Measurements from ENCODE around the gene ZC3H6.

ZC3H6 gene

GRCh38 chr2:112305132-112305531 is 29.7 kb downstream of the ZC3H6 start:
- TF ChIP-seq, protein P1, sequence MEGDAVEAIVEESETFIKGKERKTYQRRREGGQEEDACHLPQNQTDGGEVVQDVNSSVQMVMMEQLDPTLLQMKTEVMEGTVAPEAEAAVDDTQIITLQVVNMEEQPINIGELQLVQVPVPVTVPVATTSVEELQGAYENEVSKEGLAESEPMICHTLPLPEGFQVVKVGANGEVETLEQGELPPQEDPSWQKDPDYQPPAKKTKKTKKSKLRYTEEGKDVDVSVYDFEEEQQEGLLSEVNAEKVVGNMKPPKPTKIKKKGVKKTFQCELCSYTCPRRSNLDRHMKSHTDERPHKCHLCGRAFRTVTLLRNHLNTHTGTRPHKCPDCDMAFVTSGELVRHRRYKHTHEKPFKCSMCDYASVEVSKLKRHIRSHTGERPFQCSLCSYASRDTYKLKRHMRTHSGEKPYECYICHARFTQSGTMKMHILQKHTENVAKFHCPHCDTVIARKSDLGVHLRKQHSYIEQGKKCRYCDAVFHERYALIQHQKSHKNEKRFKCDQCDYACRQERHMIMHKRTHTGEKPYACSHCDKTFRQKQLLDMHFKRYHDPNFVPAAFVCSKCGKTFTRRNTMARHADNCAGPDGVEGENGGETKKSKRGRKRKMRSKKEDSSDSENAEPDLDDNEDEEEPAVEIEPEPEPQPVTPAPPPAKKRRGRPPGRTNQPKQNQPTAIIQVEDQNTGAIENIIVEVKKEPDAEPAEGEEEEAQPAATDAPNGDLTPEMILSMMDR (IDR thresholded peaks at IDR 0.05), result no peak
- DNase-seq (ENCODE audit: low spot score), result no peak
- Histone ChIP-seq H3K27ac (peak overlapping the region; percentile 65 to 80), H3K4me3 (no peak overlapping the region)

DNA sequence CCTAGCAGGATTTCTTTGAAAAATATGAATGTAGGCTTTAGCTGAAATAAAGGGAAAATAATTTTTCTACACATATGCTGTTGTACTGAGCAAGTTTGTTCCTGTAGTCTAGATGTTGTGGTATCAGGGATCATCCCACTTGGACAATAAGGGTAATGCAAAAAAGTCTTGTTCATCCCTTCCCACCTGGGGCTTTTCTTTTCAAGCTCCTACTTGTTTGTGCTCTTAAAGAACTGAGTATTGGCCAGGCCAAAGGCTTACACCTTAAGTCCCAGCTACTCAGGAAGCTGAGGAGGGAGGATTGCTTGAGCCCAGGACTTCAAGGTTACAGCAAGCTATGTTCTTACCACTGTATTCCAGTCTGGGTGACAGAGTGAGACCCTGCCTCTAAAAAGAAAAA is 35.5 kb downstream of the ZC3H6 start:
- TF ChIP-seq, protein P1 (IDR thresholded peaks at IDR 0.05), result no peak
- no peak overlapping the region for H3K4me3 ChIP-seq
- no peak for DNase-seq (ENCODE audit: low spot score)
- no peak overlapping the region for H3K27ac ChIP-seq

DNA sequence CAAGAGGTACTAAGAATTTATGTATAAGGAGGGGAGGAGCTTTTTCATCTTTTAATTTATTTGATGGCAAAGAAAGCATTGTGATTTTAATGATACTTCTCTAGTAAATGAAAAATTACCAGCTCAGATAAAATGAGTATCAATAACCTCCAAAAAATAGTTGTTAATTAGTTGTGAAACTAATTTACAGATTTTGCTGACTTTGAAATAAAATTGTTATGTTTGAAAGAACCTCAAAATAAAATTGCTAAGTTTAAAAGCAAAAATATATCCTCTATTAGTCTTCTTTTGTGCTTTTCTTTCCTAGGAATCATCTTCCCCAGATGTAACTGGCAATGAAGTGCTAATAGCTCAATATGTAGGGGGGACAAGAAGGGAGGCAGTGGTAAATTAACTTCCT is 36.5 kb downstream of the ZC3H6 start:
- no peak overlapping the region for H3K4me3 ChIP-seq
- TF ChIP-seq, protein P1 (IDR thresholded peaks at IDR 0.05), result no peak
- DNase-seq (ENCODE audit: low spot score), result no peak
- no peak overlapping the region for H3K27ac ChIP-seq

- Histone ChIP-seq H3K27ac (no peak overlapping the region), H3K4me3 (no peak overlapping the region)
- no peak for DNase-seq (ENCODE audit: low spot score)
- TF ChIP-seq, protein P1 (IDR thresholded peaks at IDR 0.05), result no peak
Observed at GRCh38 chr2:112312821-112313220, 37.4 kb downstream of the ZC3H6 start.

DNA sequence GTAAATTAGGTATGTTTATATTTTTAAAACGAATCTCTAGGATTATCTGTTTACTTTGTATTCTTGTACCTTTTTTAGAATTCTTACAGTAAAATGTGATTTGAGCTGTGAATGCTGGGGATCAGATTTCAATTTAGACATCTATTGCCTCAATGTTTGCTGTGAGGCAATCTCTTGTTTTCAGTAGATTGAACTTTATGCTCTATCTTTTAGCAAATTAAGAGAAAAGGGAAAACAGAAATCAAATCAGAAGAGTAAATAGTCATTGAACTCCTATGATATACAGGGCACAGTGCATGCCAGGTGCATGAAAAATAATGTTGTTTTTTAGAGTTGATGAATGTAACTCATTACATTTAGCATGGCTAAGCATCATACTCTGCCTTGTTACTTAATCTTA is 39.5 kb downstream of the ZC3H6 start:
- Histone ChIP-seq H3K27ac (no peak overlapping the region), H3K4me3 (no peak overlapping the region)
- TF ChIP-seq, protein P1 (IDR thresholded peaks at IDR 0.05), result no peak
- DNase-seq (ENCODE audit: low spot score), result no peak

GRCh38 chr2:112317303-112318158 is 42.1 kb downstream of the ZC3H6 start:
- TF ChIP-seq, protein P1 (IDR thresholded peaks at IDR 0.05), result no peak
- Histone ChIP-seq H3K4me3 (no peak overlapping the region), H3K27ac (peak overlapping the region in 1 of 2 donors; percentile 42)
- DNase-seq (ENCODE audit: low spot score), result no peak

DNA sequence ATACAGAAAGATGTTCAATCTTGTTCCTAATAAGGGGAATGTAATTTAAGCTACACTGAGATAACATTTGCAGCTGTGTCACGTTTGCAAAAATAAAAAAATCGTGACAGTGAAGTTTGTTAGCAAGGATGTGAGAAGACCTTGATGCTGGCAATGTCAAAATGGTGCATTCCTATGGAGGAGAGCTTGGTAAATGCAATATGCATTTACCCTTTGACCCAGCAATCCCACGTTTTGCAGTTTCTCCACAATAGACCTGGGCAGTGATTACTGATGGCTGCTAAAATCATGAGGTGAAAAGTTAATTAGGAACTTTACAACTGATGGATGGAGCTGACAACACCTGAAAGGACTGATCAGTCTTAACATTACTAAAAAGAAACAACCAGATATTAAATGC is 43.1 kb downstream of the ZC3H6 start:
- H3K4me3 ChIP-seq, result no peak overlapping the region

More for the DNA sequence above, 43.1 kb downstream of the ZC3H6 start:
- H3K27ac ChIP-seq, result no peak overlapping the region
- no peak for DNase-seq (ENCODE audit: low spot score)
- TF ChIP-seq, protein P1 (IDR thresholded peaks at IDR 0.05), result no peak
